ENCODE measurements around the gene BNC2. TPM values are rescaled to one million over a fixed set of nuclear protein-coding genes. Genes with fewer than 3 reads are reported as not detected.

BNC2 gene
- total and polyA plus RNA-seq, 2 of the 4 experiments (the other 2 are of a cell fraction): 15.5 to 45.2 TPM

- WGBS, 2 experiments (ENCODE audit: extremely low coverage in 2 of 2, insufficient read length in 1 of 2): 82% methylated on average over 7 of the region's 8 CpGs; no CpG with 5 or more reads in 1 of the 2 experiments
- ATAC-seq (ENCODE audit: low read depth): no peak
- POLR2A ChIA-PET (ENCODE audit: unreplicated experiment): no interaction called here
These were observed 66.8 kb downstream of the BNC2 start for GRCh38 chr9:16803648-16804047.

More at GRCh38 chr9:16803648-16804047, 66.8 kb downstream of the BNC2 start:
- peaks cover 27 to 49% of the 10 kb centered on the region in 2 experiments for H3K79me1 ChIP-seq (ENCODE audit: low read depth in 1 of 2, low read length in 2 of 2)
- no peaks in the 10 kb centered on the region for H3K27me3 ChIP-seq (ENCODE audit: control insufficient read depth, insufficient read depth, low read length)
- peaks cover 9% of the 10 kb centered on the region; the same call in 1 of the 2 replicates for H3K9me1 ChIP-seq (ENCODE audit: insufficient read depth, low read length)
- no peak for TF ChIP-seq MAFK (IDR thresholded peaks at IDR 0.05; ENCODE audit: low read depth, low read length)
- no peak for TF ChIP-seq NFE2L2 (IDR thresholded peaks at IDR 0.05; ENCODE audit: low read depth, low read length)
- TF ChIP-seq POLR2A (IDR thresholded peaks at IDR 0.05; ENCODE audit: low read depth, low read length): no peak
- TF ChIP-seq SMC3 (IDR thresholded peaks at IDR 0.05; ENCODE audit: low read depth, low read length): no peak
- no peak for TF ChIP-seq RCOR1 (IDR thresholded peaks at IDR 0.05; ENCODE audit: insufficient replicate concordance, low read length)
- no peak for TF ChIP-seq CEBPB (IDR thresholded peaks at IDR 0.05; ENCODE audit: low read depth, low read length)
- TF ChIP-seq RFX5 (IDR thresholded peaks at IDR 0.05; ENCODE audit: low read depth, low read length): no peak
- no peak for TF ChIP-seq USF2 (IDR thresholded peaks at IDR 0.05; ENCODE audit: low read depth, low read length)
- no peak for TF ChIP-seq CHD1 (IDR thresholded peaks at IDR 0.05; ENCODE audit: low read depth, low read length)
- TF ChIP-seq MXI1 (IDR thresholded peaks at IDR 0.05; ENCODE audit: borderline replicate concordance, low read depth, low read length): no peak
- TF ChIP-seq FOS (IDR thresholded peaks at IDR 0.05; ENCODE audit: low read depth, low read length): no peak
- TF ChIP-seq ELK1 (IDR thresholded peaks at IDR 0.05; ENCODE audit: borderline replicate concordance, low read depth, low read length): no peak
- no peak for TF ChIP-seq BHLHE40 (IDR thresholded peaks at IDR 0.05; ENCODE audit: low read depth, low read length)
- no peak for TF ChIP-seq RAD21 (IDR thresholded peaks at IDR 0.05; ENCODE audit: low read length)
- H3K36me3 ChIP-seq (ENCODE audit: control insufficient read depth, insufficient read depth, low read length): no peaks in the 10 kb centered on the region
- intact Hi-C loops (cut with micrococcal nuclease): no loop called here
- no peak overlapping the region for H3K4ac ChIP-seq (ENCODE audit: low read depth, low read length)
- H4K20me1 ChIP-seq (ENCODE audit: insufficient read depth, low read length): peaks cover 12% of the 10 kb centered on the region; the same call in 1 of the 2 replicates
- no peak overlapping the region for H3K4me2 ChIP-seq (ENCODE audit: low read depth, low read length)
- in situ Hi-C loops (cut with MboI; ENCODE audit: low sequenced_read_pairs): no loop called here
- H2AK5ac ChIP-seq (ENCODE audit: low read depth, low read length): no peak overlapping the region
- H2AK9ac ChIP-seq (replicated peaks; ENCODE audit: low read depth, low read length, poor library complexity): no peak overlapping the region
- H3K14ac ChIP-seq (replicated peaks; ENCODE audit: low read depth, low read length): no peak overlapping the region
- peaks cover 7% of the 10 kb centered on the region; the same call in 1 of the 2 replicates for H3K4me1 ChIP-seq (ENCODE audit: control insufficient read depth, insufficient read depth, low read length)
- H2BK120ac ChIP-seq (ENCODE audit: low read depth, low read length): no peak overlapping the region
- BruUV-seq (replicated peaks): no TSS peak
- H2BK15ac ChIP-seq (ENCODE audit: low read depth, low read length): no peak overlapping the region
- H3K9ac ChIP-seq (ENCODE audit: low read depth, low read length): no peak overlapping the region
- CTCF ChIA-PET: no interaction called here
- H2BK5ac ChIP-seq (ENCODE audit: low read depth, low read length, poor library complexity, severe bottlenecking): no peak overlapping the region
- H3K23ac ChIP-seq (ENCODE audit: low read depth, low read length): no peak overlapping the region
- H4K91ac ChIP-seq (ENCODE audit: insufficient read depth, low read depth, low read length): no peak overlapping the region
- H3K18ac ChIP-seq (ENCODE audit: low read depth, low read length): no peak overlapping the region
- H3K27ac ChIP-seq (ENCODE audit: insufficient read depth, low read length): no peak overlapping the region
- dilution Hi-C loops (cut with HindIII; ENCODE audit: low sequenced_read_pairs, unreplicated experiment): no loop called here
- no peak overlapping the region for H3K56ac ChIP-seq (ENCODE audit: extremely low read depth, insufficient read depth, low read length)
- no peak overlapping the region for H2AFZ ChIP-seq (replicated peaks; ENCODE audit: low read length, poor library complexity)
- H3K9me3 ChIP-seq (ENCODE audit: control insufficient read depth, insufficient read depth, low read length): no peaks in the 10 kb centered on the region
- no peak overlapping the region for H4K5ac ChIP-seq (ENCODE audit: low read depth, low read length)
- H4K8ac ChIP-seq (ENCODE audit: low read depth in 2 of 2, low read length in 2 of 2): no peak overlapping the region
- no peak for DNase-seq
- H2BK20ac ChIP-seq (ENCODE audit: low read depth, low read length): no peak overlapping the region
- H3K4me3 ChIP-seq (ENCODE audit: insufficient read depth, low read depth, low read length): no peak overlapping the region
